Stomach (tissue), 4 donors: ENCODE data around the gene PRKG1.

ENCODE experiments used
- EP300 ChIP-seq: sonication (generic); formaldehyde crosslinking; IDR thresholded peaks from one replicate; pipeline ENCODE4 v1.6.1; 2017; ENCODE audit warnings: antibody characterized with exemption
- POLR2A ChIP-seq, 4 donors: fragments of 450-650 bp; IDR thresholded peaks; one replicate each; pipeline ENCODE4 v1.6.1; 2016; ENCODE audit warnings: antibody characterized with exemption in 4 of 4, control low read depth in 2 of 4, mild to moderate bottlenecking in 1 of 4, moderate library complexity in 1 of 4
- POLR2AphosphoS5 ChIP-seq, 3 donors: sonication (generic); formaldehyde crosslinking; IDR thresholded peaks; one replicate each; pipeline ENCODE4 v1.6.1; 2016; ENCODE audit warnings: antibody characterized with exemption in 3 of 3
- TF ChIP-seq, protein P1 (sequence below), 7 experiments: fragments of 450-650 bp in 4 of 7; fragments of 200-600 bp in 3 of 7; sonication (generic) in 3 of 7; IDR thresholded peaks; one replicate each; pipeline ENCODE4 v1.5.1; 2016 to 2019; ENCODE audit warnings: antibody characterized with exemption in 7 of 7, control low read depth in 2 of 7, mild to moderate bottlenecking in 1 of 7

- TF ChIP-seq, protein P1, sequence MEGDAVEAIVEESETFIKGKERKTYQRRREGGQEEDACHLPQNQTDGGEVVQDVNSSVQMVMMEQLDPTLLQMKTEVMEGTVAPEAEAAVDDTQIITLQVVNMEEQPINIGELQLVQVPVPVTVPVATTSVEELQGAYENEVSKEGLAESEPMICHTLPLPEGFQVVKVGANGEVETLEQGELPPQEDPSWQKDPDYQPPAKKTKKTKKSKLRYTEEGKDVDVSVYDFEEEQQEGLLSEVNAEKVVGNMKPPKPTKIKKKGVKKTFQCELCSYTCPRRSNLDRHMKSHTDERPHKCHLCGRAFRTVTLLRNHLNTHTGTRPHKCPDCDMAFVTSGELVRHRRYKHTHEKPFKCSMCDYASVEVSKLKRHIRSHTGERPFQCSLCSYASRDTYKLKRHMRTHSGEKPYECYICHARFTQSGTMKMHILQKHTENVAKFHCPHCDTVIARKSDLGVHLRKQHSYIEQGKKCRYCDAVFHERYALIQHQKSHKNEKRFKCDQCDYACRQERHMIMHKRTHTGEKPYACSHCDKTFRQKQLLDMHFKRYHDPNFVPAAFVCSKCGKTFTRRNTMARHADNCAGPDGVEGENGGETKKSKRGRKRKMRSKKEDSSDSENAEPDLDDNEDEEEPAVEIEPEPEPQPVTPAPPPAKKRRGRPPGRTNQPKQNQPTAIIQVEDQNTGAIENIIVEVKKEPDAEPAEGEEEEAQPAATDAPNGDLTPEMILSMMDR (IDR thresholded peaks at IDR 0.05): no peak
- TF ChIP-seq POLR2A (IDR thresholded peaks at IDR 0.05) (no peak), EP300 (no peak), POLR2AphosphoS5 (IDR thresholded peaks at IDR 0.05) (no peak)
These were observed 282.9 kb downstream of the PRKG1 start for GRCh38 chr10:51357170-51357569.
